Measurements from ENCODE around the gene HUS1B.
"Not testable (repeated sequence)": the region's sequence is repeated elsewhere in the genome, so short reads cannot be mapped to it uniquely, and the experiment has no call there.

HUS1B gene

GRCh38 chr6:656460-657252 is at the start of gene HUS1B:
TSS of gene HUS1B (minus strand) at chr6:657100. CDS start at chr6:656944, 156 bp downstream.
- in situ Hi-C loops (cut with MboI; ENCODE audit: low pct_unique_long_range_greater_than_20kb, low sequenced_read_pairs) = no loop called here
- no peak for DNase-seq

- in situ Hi-C loops (cut with MboI; ENCODE audit: low pct_unique_long_range_greater_than_20kb, low sequenced_read_pairs) = no loop called here
- DNase-seq = no peak
Observed at GRCh38 chr6:706146-706545, 49.2 kb upstream of the HUS1B start.

- DNase-seq = no peak
- in situ Hi-C loops (cut with MboI; ENCODE audit: low pct_unique_long_range_greater_than_20kb, low sequenced_read_pairs) = no loop called here
Observed at GRCh38 chr6:705047-705446, 48.1 kb upstream of the HUS1B start.

- no peak for DNase-seq
Observed at GRCh38 chr6:704046-704445, 47.1 kb upstream of the HUS1B start.

GRCh38 chr6:703552-703951 is 46.7 kb upstream of the HUS1B start:
- in situ Hi-C loops (cut with MboI; ENCODE audit: low pct_unique_long_range_greater_than_20kb, low sequenced_read_pairs) = no loop called here
- DNase-seq = no peak

More at GRCh38 chr6:704046-704445, 47.1 kb upstream of the HUS1B start:
- in situ Hi-C loops (cut with MboI; ENCODE audit: low pct_unique_long_range_greater_than_20kb, low sequenced_read_pairs) = no loop called here

- in situ Hi-C loops (cut with MboI; ENCODE audit: low pct_unique_long_range_greater_than_20kb, low sequenced_read_pairs) = no loop called here
Observed at GRCh38 chr6:701700-702479, 45.0 kb upstream of the HUS1B start.

GRCh38 chr6:701215-701614 is 44.3 kb upstream of the HUS1B start:
- DNase-seq = no peak
- in situ Hi-C loops (cut with MboI; ENCODE audit: low pct_unique_long_range_greater_than_20kb, low sequenced_read_pairs) = no loop called here

More at GRCh38 chr6:701700-702479, 45.0 kb upstream of the HUS1B start:
- DNase-seq = no peak

GRCh38 chr6:700490-700889 is 43.6 kb upstream of the HUS1B start:
- in situ Hi-C loops (cut with MboI; ENCODE audit: low pct_unique_long_range_greater_than_20kb, low sequenced_read_pairs) = no loop called here
- DNase-seq = no peak

- in situ Hi-C loops (cut with MboI; ENCODE audit: low pct_unique_long_range_greater_than_20kb, low sequenced_read_pairs) = no loop called here
- DNase-seq = no peak
Observed at GRCh38 chr6:699319-699718, 42.4 kb upstream of the HUS1B start.

- in situ Hi-C loops (cut with MboI; ENCODE audit: low pct_unique_long_range_greater_than_20kb, low sequenced_read_pairs); DNase-seq: not testable (repeated sequence)
Observed at GRCh38 chr6:694431-695126, 37.7 kb upstream of the HUS1B start.

GRCh38 chr6:693723-694009 is 36.8 kb upstream of the HUS1B start:
- in situ Hi-C loops (cut with MboI; ENCODE audit: low pct_unique_long_range_greater_than_20kb, low sequenced_read_pairs) = no loop called here

GRCh38 chr6:692858-693722 is 36.2 kb upstream of the HUS1B start, which contains the start of gene EXOC2:
TSS of gene EXOC2 (minus strand) at chr6:693139. CDS start at chr6:637818, 55,321 bp downstream.
- DNase-seq = peak; percentile 78
- in situ Hi-C loops (cut with MboI; ENCODE audit: low pct_unique_long_range_greater_than_20kb, low sequenced_read_pairs) = no loop called here

More at GRCh38 chr6:693723-694009, 36.8 kb upstream of the HUS1B start:
- no peak for DNase-seq

GRCh38 chr6:692356-692851 is 35.5 kb upstream of the HUS1B start:
- peak; percentile 56 for DNase-seq
- in situ Hi-C loops (cut with MboI; ENCODE audit: low pct_unique_long_range_greater_than_20kb, low sequenced_read_pairs) = no loop called here

GRCh38 chr6:689223-689622 is 32.3 kb upstream of the HUS1B start:
- DNase-seq = no peak
- in situ Hi-C loops (cut with MboI; ENCODE audit: low pct_unique_long_range_greater_than_20kb, low sequenced_read_pairs) = no loop called here

GRCh38 chr6:686497-686896 is 29.6 kb upstream of the HUS1B start:
- in situ Hi-C loops (cut with MboI; ENCODE audit: low pct_unique_long_range_greater_than_20kb, low sequenced_read_pairs) = no loop called here
- DNase-seq = no peak

GRCh38 chr6:684831-685636 is 28.1 kb upstream of the HUS1B start:
- in situ Hi-C loops (cut with MboI; ENCODE audit: low pct_unique_long_range_greater_than_20kb, low sequenced_read_pairs) = no loop called here
- no peak for DNase-seq

GRCh38 chr6:683742-684440 is 27.0 kb upstream of the HUS1B start:
- peak; percentile 96 for DNase-seq

More at GRCh38 chr6:683742-684440, 27.0 kb upstream of the HUS1B start:
- in situ Hi-C loops (cut with MboI; ENCODE audit: low pct_unique_long_range_greater_than_20kb, low sequenced_read_pairs) = no loop called here

Measured in KBM-7 (cell line).